ENCODE results near the gene MRC2.

MRC2 gene

DNA sequence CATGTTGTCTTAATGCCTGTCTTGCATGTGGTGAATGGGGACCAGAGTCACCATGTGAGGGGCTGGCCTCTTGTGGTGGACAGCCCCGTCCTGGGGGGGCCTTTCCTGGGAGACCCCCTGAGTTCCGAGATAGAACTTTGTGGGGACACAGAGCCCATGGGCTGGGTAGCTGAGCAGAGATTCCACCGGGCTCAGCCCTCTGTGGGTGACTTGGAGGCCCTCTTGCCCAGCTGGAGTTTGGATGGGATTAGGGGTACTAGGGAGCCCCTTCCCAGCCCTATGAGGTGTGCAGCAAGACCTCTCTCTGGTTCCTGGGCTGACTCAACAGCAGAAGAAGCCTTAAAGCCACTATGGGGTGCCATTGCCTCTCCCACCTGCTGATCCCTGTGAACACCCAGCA, 38.1 kb downstream of the MRC2 start:
- Mint-ChIP-seq H3K4me3 (no peak overlapping the region), H3K27ac (no peak overlapping the region), H3K36me3 (ENCODE audit: low read depth) (peaks cover 52% of the 10 kb centered on the region), H3K4me1 (peaks cover 17% of the 10 kb centered on the region), H3K9me3 (peaks cover 10% of the 10 kb centered on the region), H3K27me3 (ENCODE audit: low read depth, poor library complexity) (peaks cover 4% of the 10 kb centered on the region)
- TF ChIP-seq, protein P1, sequence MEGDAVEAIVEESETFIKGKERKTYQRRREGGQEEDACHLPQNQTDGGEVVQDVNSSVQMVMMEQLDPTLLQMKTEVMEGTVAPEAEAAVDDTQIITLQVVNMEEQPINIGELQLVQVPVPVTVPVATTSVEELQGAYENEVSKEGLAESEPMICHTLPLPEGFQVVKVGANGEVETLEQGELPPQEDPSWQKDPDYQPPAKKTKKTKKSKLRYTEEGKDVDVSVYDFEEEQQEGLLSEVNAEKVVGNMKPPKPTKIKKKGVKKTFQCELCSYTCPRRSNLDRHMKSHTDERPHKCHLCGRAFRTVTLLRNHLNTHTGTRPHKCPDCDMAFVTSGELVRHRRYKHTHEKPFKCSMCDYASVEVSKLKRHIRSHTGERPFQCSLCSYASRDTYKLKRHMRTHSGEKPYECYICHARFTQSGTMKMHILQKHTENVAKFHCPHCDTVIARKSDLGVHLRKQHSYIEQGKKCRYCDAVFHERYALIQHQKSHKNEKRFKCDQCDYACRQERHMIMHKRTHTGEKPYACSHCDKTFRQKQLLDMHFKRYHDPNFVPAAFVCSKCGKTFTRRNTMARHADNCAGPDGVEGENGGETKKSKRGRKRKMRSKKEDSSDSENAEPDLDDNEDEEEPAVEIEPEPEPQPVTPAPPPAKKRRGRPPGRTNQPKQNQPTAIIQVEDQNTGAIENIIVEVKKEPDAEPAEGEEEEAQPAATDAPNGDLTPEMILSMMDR (IDR thresholded peaks at IDR 0.05), result no peak
- no peak for DNase-seq

DNA sequence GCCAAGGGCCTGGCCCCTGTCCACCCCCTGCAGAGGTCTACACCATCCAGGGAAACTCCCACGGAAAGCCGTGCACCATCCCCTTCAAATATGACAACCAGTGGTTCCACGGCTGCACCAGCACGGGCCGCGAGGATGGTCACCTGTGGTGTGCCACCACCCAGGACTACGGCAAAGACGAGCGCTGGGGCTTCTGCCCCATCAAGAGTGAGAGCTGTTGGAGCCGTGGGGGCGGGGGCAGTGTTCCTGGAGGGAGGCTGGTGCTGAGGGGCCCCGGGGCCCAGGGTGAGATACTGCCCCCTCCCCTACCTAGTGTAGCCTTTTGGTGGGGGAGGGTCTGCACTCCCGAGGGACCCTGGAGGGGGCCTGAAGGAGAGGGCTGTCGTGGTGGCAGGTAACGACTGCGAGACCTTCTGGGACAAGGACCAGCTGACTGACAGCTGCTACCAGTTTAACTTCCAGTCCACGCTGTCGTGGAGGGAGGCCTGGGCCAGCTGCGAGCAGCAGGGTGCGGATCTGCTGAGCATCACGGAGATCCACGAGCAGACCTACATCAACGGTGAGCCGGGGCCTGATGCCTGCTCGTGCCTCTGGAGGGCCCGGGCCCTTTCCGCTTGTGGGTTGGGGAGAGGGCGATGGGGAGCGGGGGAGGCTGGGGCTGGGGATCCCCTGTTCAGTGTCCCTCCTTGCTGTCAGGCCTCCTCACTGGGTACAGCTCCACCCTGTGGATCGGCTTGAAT, 38.8 kb downstream of the MRC2 start:
- no peak for DNase-seq
- TF ChIP-seq, protein P1 (IDR thresholded peaks at IDR 0.05), result no peak
- H3K9me3 Mint-ChIP-seq, result peaks cover 4% of the 10 kb centered on the region
- no peak overlapping the region for H3K27ac Mint-ChIP-seq
- peaks cover 17% of the 10 kb centered on the region for H3K4me1 Mint-ChIP-seq
- H3K27me3 Mint-ChIP-seq (ENCODE audit: low read depth, poor library complexity), result peaks cover 4% of the 10 kb centered on the region
- peaks cover 46% of the 10 kb centered on the region for H3K36me3 Mint-ChIP-seq (ENCODE audit: low read depth)
- no peak overlapping the region for H3K4me3 Mint-ChIP-seq

DNA sequence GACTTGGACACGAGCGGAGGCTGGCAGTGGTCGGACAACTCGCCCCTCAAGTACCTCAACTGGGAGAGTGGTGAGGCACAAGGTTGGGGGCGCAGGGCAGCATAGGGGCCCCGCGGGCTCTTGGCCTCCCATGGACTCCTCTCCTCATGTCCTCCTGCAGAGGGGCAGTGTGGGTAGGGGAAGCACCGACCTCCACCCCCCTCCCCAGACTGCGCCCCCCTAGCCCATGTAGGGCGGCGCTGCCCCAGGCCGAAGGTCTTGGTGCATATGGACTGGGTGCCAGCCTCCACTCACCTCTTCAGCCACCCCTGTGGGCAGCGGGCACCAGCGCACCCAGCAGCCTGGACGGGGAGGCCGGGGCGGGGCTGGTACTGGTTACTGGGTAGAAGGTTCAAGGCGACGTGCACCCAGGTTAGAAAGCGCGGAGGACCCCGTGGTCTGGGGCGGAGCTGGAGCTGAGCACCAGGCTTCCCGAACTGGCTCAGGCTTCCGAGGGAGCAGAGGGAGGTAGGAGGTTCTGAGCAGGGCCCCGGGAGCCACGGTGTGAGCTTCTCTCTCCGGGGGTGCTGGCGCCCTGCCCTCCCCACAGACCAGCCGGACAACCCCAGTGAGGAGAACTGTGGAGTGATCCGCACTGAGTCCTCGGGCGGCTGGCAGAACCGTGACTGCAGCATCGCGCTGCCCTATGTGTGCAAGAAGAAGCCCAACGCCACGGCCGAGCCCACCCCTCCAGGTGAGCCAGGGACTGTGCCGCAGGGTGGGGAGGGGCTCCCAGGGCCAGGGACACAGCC, 39.5 kb downstream of the MRC2 start:
- Mint-ChIP-seq H3K9me3 (no peaks in the 10 kb centered on the region), H3K27ac (no peak overlapping the region), H3K27me3 (ENCODE audit: low read depth, poor library complexity) (peaks cover 4% of the 10 kb centered on the region), H3K36me3 (ENCODE audit: low read depth) (peaks cover 42% of the 10 kb centered on the region), H3K4me3 (no peak overlapping the region), H3K4me1 (peaks cover 17% of the 10 kb centered on the region)
- TF ChIP-seq, protein P1 (IDR thresholded peaks at IDR 0.05), result no peak
- DNase-seq, result no peak

DNA sequence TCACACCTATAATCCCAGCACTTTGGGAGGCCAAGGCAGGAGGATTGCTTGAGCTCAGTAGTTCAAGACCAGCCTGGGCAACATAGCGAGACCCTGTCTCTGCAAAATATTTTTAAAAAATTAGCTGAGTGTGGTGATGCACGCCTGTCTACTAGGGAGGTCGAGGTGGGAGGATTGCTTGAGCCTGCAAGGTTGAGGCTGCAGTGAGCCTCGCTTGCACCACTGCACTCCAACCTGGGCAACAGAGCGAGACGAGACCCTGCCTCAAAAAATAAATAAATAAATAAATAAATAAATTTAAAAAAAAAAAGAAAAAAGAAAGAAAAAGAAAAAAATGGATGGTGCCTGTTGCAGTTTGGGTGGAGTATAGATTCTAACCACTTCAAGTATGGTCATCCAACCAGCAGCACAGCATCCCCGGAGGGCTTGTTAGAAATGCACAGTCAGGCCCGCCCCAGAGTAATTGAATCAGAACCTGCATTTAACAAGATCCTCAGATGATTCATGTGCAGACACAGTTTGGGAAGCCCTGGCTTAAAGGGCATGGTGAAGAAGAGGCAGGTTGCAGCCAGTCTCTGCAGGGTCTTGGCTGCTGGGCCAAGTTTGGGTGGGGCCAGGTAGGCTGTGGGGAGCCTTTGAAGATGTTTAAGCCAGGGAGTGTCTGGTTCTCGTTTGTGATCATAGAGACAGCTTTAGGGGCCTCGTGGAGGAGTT, 40.8 kb downstream of the MRC2 start:
- Mint-ChIP-seq H3K4me1 (peaks cover 17% of the 10 kb centered on the region), H3K4me3 (no peak overlapping the region), H3K36me3 (ENCODE audit: low read depth) (peaks cover 41% of the 10 kb centered on the region), H3K27me3 (ENCODE audit: low read depth, poor library complexity) (peaks cover 4% of the 10 kb centered on the region), H3K27ac (peak overlapping the region; percentile 84), H3K9me3 (no peaks in the 10 kb centered on the region)
- DNase-seq, result no peak
- TF ChIP-seq, protein P1 (IDR thresholded peaks at IDR 0.05), result no peak

DNA sequence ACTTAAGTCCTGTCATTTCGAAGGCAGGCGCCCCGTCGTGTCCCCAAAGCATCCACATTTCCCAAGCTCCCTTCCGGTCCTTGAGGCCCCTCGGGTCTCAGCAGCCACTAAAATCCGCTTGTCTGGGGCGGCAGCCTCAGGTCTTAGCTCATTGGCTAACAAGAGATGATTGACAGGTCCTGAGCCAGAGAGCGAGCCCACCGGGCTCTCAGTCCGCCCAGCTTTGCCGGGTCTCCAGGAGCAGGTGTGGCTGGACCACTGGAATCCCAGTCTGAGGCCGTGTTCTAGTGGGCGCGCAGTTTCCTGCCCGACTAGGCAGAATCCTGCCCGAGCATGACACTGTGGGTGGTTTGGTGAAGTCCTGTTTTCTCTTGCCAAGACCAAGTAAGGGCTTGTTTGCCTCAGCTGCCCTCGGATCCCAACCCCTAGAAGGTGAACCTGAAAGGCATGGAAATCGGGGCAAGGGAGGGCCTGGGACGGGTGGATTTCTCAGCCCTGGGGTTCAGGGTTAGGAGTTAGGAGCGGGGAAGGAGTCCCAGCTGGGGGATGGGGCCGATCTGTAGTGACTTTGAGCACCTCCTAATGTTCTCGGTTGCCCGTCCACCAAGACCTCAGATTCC, 42.8 kb downstream of the MRC2 start:
- H3K27me3 Mint-ChIP-seq (ENCODE audit: low read depth, poor library complexity), result peaks cover 4% of the 10 kb centered on the region
- peaks cover 28% of the 10 kb centered on the region for H3K4me1 Mint-ChIP-seq
- TF ChIP-seq, protein P1 (IDR thresholded peaks at IDR 0.05), result no peak
- H3K36me3 Mint-ChIP-seq (ENCODE audit: low read depth), result peaks cover 28% of the 10 kb centered on the region
- H3K4me3 Mint-ChIP-seq, result no peak overlapping the region
- no peaks in the 10 kb centered on the region for H3K9me3 Mint-ChIP-seq
- DNase-seq, result no peak
- H3K27ac Mint-ChIP-seq, result peak overlapping the region; percentile 95

All from nephron progenitor cell (in vitro differentiated cells).